Hematopoietic multipotent progenitor cell (in vitro differentiated cells): ENCODE data around the gene APOL2. TPM values are rescaled to one million over a fixed set of nuclear protein-coding genes. Genes with fewer than 3 reads are reported as not detected.
"Not testable (repeated sequence)": the region's sequence is repeated elsewhere in the genome, so short reads cannot be mapped to it uniquely, and the experiment has no call there.

Experiments used
- DNase-seq, 3 donors: peaks; one replicate each; pipeline ENCODE4 v3.0.0-alpha.2; 2011 to 2015; ENCODE audit warnings: low read depth in 2 of 3, low spot score in 2 of 3
- total RNA-seq: library from RNA; depleted of rRNA; stranded (reverse); fragments of >200 nt; gene quantifications from one replicate; pipeline ENCODE4 v1.2.3, GENCODE V29; 2012

Gene APOL2
- total RNA-seq, 1 donor: 53.9 TPM

GRCh38 chr22:36244522-36245391, 5.4 kb upstream of the APOL2 start:
- DNase-seq: no peak

DNA sequence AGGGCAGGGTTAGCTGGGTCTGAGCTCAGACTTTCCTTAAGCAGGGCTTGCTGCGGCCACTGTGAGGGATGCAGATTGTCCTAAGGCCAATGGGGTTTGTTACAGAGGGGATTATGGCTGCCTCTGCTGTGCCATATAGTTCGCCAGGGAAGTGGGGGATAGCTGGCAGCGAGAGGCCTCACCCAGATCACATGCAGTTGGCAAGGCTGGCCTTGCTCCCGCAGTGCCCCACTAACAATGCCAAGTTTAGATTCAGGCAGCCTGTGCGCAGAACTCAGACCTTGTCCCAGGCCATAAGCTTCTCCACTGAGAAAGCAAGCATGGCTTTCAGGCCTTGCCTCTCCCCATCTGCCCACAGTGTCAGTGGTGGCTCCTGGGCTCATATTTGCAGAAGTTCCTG, 4.7 kb upstream of the APOL2 start:
- DNase-seq: no peak

DNA sequence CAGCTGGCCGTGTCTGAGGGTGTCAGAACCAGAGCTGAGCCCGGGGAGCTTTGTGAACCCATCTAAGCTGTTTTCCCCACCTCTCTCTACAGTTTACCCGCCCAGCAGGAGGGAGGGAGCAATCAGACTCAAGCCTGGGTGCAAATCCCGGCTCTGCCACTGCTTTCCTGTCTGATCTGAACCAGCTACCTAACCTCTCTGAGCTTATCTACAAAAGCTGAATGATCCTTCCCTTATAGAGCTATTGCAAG, 252 bp downstream of the APOL2 start:
- no peak for DNase-seq

DNA sequence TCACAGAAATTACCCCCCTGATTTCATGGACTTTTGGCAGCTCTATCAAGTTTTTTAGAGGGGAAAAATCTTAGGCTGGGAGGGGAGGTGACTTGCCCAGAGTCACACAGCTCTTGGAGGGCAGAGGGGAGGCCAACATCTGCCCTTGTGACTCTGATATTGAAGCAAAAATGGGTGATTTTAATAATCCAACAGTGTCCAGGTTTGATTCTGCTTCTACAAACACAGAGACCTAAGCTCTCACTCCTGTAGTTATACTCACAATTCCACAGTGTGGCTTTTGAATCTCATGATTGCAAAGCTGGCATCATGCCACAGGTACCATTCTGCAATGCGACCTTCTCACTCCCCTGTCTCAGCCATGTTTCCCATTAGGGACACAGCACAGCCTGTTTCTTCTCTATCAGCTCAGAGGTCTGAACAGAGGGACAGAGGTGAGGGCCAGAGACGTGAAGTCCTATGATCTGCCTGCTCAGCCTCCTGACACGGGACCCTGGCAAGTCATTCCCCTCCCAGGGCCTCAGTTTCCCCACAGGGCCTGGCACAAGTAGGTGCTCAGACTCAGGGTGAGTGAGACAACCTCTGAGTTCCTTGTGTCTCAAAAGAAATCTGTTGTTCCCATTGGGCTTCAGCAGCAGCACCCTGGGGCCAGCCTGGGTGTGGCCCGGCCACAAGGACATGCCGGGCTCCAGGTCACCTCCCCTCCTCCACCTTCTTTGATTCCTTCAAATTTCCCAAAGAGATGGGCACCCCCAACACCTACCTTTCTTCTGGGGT, 766 bp downstream of the APOL2 start:
- DNase-seq: peak in 1 of 3 donors; percentile 9

DNA sequence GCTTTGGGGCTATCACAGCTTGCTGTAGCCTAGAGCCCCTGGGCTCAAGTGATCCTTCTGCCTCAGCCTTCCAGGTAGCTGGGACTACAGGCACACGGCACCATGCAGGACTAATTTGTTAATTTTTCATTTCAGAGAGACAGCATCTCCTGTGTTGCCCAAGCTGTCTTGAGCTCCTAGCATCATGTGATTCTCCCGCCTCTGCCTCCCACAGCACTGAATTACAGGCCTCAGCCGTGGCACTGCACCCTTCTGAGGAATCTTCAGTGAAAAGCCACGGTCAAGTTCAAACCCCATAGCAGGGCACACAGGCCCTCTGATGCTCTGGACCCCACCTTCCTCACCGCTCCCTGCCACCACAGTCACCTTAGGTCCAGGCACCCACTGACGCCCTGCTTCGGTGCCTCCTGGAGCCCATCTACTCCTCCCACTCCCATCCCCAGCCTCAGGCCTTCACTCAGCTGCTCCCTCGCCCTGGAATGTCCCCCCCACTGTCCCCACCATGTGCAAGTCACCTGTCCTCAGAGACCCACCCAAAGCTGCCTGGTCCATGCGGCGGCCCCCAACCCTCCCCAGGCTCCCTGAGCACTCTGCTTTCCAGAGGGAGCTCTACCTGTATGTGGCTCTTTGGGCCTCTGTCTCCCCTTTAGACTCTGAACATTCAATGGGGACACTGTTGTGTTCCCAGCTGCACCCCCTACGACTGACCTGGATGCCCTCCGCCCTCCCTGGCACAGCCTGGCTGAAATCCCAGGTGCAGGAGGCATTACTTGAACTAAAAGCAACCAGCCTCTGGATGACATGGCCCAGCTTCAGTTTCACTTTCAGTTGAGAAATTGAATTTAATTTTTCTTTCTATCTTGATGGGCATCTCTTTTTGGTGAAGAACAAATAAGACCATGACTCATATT, 1.6 kb downstream of the APOL2 start:
- peak in 1 of 3 donors; percentile 22 for DNase-seq

GRCh38 chr22:36236388-36237319, 2.7 kb downstream of the APOL2 start:
- DNase-seq: no peak

- no peak for DNase-seq
Observed at GRCh38 chr22:36235585-36235984, 3.7 kb downstream of the APOL2 start.

- DNase-seq: no peak
Observed at GRCh38 chr22:36234919-36235318, 4.4 kb downstream of the APOL2 start.

GRCh38 chr22:36234213-36234612, 5.1 kb downstream of the APOL2 start:
- DNase-seq: no peak

DNA sequence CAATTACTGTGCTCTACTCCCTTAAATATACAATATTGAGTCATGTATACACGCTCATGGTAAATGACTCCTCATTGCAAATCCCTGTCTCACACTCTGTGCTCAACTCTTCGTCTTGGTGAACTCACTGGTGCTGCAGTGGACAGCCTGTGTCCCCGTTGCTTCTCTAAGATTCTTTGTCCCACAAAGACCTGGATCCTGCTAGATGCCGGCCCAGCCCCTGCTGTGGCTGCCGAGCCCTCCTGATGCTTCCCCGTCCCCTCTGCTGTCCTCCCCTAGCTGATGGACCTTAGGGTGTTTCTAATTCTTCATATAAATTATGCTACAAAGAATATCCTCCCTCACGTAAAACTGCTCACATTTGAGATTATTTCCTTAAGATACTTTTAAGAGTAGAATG, 5.5 kb downstream of the APOL2 start:
- no peak for DNase-seq

DNA sequence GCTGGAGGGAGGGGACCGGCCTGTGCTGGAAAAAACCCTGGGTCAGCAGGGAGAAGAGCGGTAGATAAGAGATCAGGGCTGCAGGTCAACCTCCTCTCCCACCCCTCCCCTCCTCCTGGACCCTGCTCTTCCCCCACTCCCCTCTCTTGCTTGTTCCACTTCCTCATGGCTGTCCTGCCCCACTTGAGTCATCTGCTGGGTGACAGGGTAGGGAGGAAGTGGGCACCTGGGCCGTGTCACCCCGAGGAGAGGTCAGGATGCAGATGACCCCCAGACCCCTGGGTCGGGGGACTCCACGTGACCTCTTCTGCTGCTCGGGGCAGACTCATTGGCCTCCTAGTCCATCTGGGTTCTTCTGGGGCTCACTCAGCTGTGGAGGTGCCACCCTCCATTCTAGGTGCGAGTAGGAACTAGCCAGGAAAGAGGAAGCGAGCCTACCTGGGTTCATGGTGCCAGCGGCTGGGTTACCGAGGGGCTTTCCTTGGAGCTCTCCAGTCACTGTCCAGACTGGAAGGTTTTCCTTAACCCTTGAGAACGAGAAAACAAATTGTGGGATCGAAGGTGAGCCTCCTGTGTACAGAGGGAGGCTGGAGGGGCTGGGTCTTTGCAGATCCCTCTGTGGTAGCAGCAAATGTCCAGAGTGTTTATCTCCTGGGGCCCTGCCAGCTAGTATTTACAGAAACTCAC, 6.5 kb downstream of the APOL2 start:
- no peak for DNase-seq

GRCh38 chr22:36231051-36231450, 8.3 kb downstream of the APOL2 start:
- DNase-seq: not testable (repeated sequence)

DNA sequence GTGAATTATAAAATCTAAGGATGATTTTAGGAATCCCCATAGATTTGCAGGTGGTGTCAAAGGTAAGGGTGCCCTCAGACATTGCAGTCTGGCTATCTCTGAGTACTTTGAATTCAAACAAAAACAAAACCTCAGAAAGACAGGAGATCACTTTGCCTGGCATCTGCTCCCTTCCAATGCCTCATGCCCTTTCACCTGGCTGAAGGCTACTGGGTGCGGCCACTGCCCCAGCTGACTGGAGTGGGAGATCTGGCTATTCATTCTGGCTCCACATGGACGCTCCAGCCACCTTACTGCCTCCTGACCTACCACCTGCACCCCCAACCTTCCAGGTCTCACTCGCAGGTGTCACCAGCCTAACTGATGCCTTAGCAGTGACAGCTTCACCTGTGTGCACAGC, 9.7 kb downstream of the APOL2 start:
- DNase-seq: not testable (repeated sequence)

GRCh38 chr22:36228944-36229343, 10.4 kb downstream of the APOL2 start:
- DNase-seq: no peak

DNA sequence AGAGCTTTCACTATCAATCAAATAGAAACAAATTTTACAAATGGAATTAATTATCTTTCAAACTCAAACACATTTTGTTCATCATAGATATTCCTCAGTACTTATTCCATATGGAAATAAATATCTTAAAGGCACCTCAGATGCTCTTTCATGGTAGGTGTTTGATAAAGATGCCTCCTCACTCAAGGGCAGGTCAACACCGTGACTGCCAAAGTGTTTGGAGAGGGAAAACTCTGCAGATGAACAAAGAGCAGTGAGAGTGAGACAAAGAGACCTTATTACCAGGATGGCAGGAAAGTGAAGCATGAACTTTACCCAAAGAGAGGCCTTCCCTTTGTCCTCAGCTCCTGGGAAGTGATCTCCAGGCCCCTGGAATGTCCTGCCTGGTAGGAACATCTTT, 11.0 kb downstream of the APOL2 start:
- DNase-seq: not testable (repeated sequence)

DNA sequence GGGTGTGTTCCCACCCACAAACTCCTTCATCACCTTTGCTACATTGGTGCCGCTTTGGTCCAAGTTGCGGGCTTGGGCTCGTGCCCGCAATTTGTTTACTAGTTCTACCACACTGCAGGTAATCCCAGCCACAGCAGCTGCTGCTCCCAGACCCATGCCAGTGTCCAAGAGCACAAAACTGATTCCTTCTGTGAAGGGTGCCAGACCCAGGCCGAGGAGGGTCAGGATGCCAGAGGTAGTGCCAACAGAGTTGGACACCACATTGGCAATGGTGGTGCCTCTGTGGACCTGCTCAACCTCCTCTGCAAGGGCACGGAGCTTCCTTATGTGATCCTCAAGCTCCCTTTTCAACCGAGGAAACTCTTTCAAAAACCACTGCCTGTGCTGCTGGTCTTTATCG, 11.5 kb downstream of the APOL2 start:
- no peak for DNase-seq

- DNase-seq: no peak
Observed at GRCh38 chr22:36227396-36227795, 11.9 kb downstream of the APOL2 start.

DNA sequence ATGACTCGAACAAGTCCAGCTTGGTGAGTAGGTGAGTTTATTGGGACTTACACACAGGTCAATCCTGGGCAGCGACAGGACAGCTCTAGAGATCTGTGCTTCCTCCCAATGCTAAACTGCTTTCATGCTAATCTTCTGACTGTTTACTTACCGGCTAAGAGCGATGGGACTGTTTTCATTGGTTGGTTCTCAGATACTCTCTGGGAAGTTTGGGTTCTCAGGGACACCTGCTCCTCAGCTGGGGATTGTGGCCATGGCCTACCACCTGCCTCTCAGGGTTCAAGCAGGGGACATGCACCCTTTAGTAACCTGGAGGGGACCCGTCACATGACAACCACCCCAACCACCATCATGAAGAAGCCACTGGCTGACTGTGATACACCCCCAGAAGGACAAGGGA, 13.1 kb downstream of the APOL2 start:
- no peak for DNase-seq

GRCh38 chr22:36225333-36225922, 13.9 kb downstream of the APOL2 start:
- DNase-seq: no peak
